ENCODE measurements around the gene LDLRAD4.

GRCh38 chr18:13256444-13257305 is 38.1 kb downstream of the LDLRAD4 start:
- TF ChIP-seq, protein P1, sequence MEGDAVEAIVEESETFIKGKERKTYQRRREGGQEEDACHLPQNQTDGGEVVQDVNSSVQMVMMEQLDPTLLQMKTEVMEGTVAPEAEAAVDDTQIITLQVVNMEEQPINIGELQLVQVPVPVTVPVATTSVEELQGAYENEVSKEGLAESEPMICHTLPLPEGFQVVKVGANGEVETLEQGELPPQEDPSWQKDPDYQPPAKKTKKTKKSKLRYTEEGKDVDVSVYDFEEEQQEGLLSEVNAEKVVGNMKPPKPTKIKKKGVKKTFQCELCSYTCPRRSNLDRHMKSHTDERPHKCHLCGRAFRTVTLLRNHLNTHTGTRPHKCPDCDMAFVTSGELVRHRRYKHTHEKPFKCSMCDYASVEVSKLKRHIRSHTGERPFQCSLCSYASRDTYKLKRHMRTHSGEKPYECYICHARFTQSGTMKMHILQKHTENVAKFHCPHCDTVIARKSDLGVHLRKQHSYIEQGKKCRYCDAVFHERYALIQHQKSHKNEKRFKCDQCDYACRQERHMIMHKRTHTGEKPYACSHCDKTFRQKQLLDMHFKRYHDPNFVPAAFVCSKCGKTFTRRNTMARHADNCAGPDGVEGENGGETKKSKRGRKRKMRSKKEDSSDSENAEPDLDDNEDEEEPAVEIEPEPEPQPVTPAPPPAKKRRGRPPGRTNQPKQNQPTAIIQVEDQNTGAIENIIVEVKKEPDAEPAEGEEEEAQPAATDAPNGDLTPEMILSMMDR (conservative IDR thresholded peaks at IDR 0.05) = no peak
- TF ChIP-seq EZH2 (IDR thresholded peaks at IDR 0.05; ENCODE audit: low read depth) = no peak

All from PC-9 (cell line).